ENCODE results near the gene TRMT112. TPM values are rescaled to one million over a fixed set of nuclear protein-coding genes. Genes with fewer than 3 reads are reported as not detected.

The TRMT112 gene
- total RNA-seq: 157 and 327 TPM in 2 replicates

DNA sequence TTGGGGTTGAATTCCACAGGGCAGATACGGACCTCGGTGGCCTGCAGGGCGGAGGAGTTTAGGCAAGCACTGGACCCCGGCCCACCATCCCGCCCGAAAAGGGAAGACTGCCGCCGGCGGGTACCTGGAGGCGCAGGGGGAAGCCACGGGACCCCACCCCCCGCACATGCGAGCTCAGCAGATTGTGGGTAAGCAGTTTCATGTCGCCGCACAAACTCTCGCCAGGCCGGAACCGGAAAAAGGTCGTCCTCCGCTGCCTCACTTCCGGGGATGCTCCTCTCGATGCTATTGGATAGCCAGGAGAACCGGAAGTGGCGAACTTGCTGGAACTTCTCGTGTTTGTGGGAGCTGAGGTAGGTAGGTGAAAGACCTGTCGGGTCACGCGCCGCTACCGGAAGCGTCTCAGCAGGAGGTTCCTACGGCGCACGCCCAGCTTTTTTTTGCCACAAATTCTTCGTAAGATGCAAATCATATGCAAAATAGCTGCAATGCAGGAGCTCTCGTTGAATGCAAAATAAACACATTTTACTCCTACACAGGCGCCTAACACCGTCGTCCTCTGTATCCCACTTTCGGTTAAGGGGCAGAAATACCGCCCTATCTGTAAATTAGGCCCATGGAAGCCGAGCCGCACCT lies at the start of gene TRMT112:
TSS of gene TRMT112 (minus strand) at position 235 of the 636 bp plus-strand sequence. CDS start at position 202, 33 bp downstream.

DNA sequence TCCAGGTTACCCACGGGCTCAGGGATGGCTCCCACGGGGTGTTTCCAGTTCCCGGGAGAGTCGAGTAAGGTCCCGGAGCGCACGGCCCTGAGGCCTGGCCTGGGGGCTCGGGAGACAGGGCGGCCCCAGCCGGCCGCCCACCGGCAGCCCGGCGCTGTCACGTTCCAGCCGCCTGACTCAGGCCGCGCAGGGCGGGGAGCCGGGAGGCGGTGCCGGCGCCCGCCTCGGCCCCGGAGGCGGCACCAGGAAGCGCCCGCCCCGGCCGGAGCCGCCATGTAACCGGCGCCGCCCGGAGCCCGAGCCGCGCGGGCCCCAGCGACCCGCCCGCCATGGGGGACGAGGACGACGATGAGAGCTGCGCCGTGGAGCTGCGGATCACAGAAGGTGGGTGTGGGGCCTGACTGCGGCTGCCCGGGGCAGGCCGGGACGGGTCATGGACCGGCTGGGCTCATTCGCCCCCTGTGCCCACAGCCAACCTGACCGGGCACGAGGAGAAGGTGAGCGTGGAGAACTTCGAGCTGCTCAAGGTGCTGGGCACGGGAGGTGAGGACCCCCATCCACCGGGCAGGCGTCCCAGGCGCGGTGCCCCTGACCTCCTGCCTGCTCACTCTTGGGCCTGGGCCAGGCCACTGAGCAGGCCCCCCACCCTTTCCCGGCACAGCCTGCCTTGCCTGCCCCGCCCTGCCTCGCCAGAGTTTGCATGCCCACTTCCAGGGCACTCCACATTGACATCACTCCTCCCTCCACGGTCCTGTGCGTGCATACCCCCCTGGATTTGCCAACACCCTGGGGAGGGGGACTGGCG lies 41.8 kb upstream of the TRMT112 start, which contains the start of gene RPS6KA4:
TSS of gene RPS6KA4 (plus strand) at position 256 of the 805 bp plus-strand sequence. CDS start at position 330, 74 bp downstream.

GRCh38 chr11:64339754-64340408 lies 22.5 kb upstream of the TRMT112 start, which contains the start of gene CCDC88B:
Gene CCDC88B, plus strand, starts transcription at chr11:64340204. Its CDS starts 63 bp downstream, at chr11:64340267.

GRCh38 chr11:64317961-64318765 lies 804 bp upstream of the TRMT112 start, which contains the start of gene PRDX5:
Gene PRDX5, plus strand, starts transcription at chr11:64318121. Its CDS starts 95 bp downstream, at chr11:64318216.

GRCh38 chr11:64305075-64305690 lies 12.2 kb downstream of the TRMT112 start, which contains the start of gene ESRRA:
Gene ESRRA, plus strand, starts transcription at chr11:64305524. Its CDS starts 1,656 bp downstream, at chr11:64307180.

GRCh38 chr11:64299847-64300648 lies 17.3 kb downstream of the TRMT112 start, which contains the start of gene CATSPERZ:
Gene CATSPERZ, plus strand, starts transcription at chr11:64300358. Its CDS starts 53 bp downstream, at chr11:64300411.

GRCh38 chr11:64291262-64291751 lies 26.1 kb downstream of the TRMT112 start, which contains the start of gene KCNK4:
Gene KCNK4, plus strand, starts transcription at chr11:64291302. Its CDS starts 1,717 bp downstream, at chr11:64293019.

GRCh38 chr11:64284962-64285884 lies 32.1 kb downstream of the TRMT112 start, which contains the start of gene GPR137:
Gene GPR137, plus strand, starts transcription at chr11:64285848. Its CDS starts 677 bp downstream, at chr11:64286525.

DNA sequence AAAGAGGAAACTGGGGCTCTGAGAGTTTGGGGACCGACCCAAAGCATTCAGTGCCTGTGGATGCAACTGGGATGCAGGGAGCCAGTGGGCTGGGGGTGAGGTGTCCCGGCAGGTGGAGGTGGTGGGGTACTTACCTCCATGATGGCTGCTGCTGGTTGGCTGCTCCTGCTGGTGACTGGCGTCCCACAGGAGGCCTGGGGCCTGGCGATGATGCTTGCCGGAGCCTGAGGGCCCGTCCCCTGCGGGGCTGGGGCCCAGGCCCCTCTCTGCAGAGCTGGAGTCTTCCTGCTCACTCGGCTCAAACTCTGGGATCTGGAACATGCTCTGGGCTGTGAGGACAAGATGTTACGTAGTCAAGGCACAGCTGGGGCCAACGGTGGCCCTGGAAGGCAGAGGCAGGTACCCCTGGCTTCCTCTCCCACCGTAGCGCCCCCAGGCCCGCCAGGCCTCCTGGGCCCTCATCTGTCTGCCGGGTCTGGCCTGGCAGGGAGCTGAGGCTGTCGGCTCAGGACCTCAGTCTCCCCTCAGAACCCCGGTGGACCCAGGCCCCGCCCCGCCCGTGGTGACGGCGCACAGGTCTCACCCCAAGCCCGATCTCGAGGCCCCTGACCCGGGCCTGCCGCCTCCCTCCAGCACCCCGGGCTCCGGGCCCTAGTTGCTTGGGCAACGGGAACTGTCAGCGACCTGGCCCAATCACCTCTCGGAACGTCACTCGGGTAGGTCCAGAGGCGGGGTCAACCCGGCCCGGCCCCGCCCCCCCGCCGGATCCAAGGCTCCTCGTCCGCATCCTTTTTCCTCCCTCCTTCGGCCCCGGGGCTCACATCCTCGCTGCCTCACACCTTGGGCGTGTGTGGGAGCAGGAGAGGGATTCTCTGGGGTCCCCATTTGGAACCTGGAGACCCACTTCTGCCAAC lies 33.1 kb downstream of the TRMT112 start, which contains the start of gene BAD:
TSS of gene BAD (minus strand) at position 618 of the 914 bp plus-strand sequence. CDS start at position 321, 297 bp downstream.

Other genes with a start within 250 kb of the TRMT112 start
- gene MACROD1, start 151.4 kb downstream of the TRMT112 start, total RNA-seq: 9.8 and 15.1 TPM in 2 replicates
- 90.0 and 203 TPM in 2 replicates for gene STIP1, start 131.4 kb downstream of the TRMT112 start, total RNA-seq
- gene FERMT3, start 110.8 kb downstream of the TRMT112 start, total RNA-seq: 0.30 and 1.7 TPM in 2 replicates
- 27.6 and 29.4 TPM in 2 replicates for gene TRPT1, start 91.4 kb downstream of the TRMT112 start, total RNA-seq
- gene NUDT22, start 91.3 kb downstream of the TRMT112 start, total RNA-seq: 45.1 and 49.0 TPM in 2 replicates
- gene DNAJC4, start 87.0 kb downstream of the TRMT112 start, total RNA-seq: 10.8 and 13.7 TPM in 2 replicates
- 28.2 and 32.9 TPM in 2 replicates for gene VEGFB, start 83.0 kb downstream of the TRMT112 start, total RNA-seq
- 53.1 and 63.8 TPM in 2 replicates for gene FKBP2, start 76.5 kb downstream of the TRMT112 start, total RNA-seq
- gene PPP1R14B, start 70.6 kb downstream of the TRMT112 start, total RNA-seq: 175 and 215 TPM in 2 replicates
- gene PLCB3, start 66.0 kb downstream of the TRMT112 start, total RNA-seq: 29.4 and 53.7 TPM in 2 replicates
- gene BAD, start 32.9 kb downstream of the TRMT112 start, total RNA-seq: 31.4 and 48.1 TPM in 2 replicates
- 9.2 and 11.9 TPM in 2 replicates for gene GPR137, start 31.7 kb downstream of the TRMT112 start, total RNA-seq
- gene KCNK4, start 26.3 kb downstream of the TRMT112 start, total RNA-seq: not detected in 2 replicates
- gene CATSPERZ, start 17.2 kb downstream of the TRMT112 start, total RNA-seq: 0.28 TPM in 1 of 2 replicates, not detected in the other
- 24.1 and 28.5 TPM in 2 replicates for gene ESRRA, start 12.0 kb downstream of the TRMT112 start, total RNA-seq
- gene PRDX5, start 562 bp upstream of the TRMT112 start, total RNA-seq: 173 and 330 TPM in 2 replicates
- 1.3 and 1.5 TPM in 2 replicates for gene CCDC88B, start 22.6 kb upstream of the TRMT112 start, total RNA-seq
- 24.1 and 45.3 TPM in 2 replicates for gene RPS6KA4, start 41.6 kb upstream of the TRMT112 start, total RNA-seq
- gene SLC22A11, start 238.4 kb upstream of the TRMT112 start, total RNA-seq: 0.05 TPM in 1 of 2 replicates, not detected in the other